GM18498 (cell line): ENCODE results near the gene C16orf78.

Source experiments
- ATAC-seq: cut with Tn5 transposase; IDR thresholded peaks from one replicate; pipeline ENCODE4 v1.9.1; 2021; ENCODE audit warnings: mild to moderate bottlenecking, moderate library complexity; ENCODE audit not compliant: unreplicated experiment

Gene C16orf78

DNA sequence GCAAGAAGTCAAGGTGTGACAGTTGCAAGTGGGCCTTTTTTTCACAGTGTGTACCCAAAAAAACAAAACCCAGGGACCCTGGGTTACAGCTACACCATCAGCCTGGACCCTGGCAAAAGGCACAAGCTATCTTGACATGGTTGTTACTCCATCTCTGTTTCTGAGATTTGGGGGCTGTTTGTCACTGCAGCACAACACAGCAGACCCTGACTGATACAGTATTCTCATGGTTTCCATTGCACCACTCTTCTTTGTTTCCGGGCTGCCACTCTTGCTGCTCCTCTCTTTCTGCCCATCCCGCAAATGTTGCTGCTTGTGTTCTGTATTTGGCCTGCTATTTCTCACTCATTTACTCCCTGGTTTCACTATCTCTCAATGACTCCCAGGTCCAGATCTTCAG lies 55.2 kb downstream of the C16orf78 start:
- no peak for ATAC-seq

DNA sequence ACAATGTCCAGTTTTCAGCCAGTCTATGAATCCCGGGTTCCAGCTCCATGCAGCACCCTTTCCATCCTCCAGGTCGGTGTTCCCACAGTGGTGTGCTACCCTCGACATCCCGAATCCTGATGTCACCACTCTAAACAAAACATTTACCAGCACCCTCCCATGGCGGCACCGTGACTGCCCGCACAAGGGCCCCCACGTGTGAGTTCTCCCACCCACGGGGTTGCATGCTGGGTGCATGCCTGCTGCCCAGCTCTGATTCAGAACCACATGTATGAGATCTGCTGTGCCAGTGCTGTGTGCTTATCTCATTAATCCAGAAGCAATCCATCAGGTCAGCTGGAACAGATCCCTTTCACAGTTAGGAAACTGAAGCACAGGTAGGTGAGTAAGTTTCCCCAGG lies 57.4 kb downstream of the C16orf78 start:
- no peak for ATAC-seq

DNA sequence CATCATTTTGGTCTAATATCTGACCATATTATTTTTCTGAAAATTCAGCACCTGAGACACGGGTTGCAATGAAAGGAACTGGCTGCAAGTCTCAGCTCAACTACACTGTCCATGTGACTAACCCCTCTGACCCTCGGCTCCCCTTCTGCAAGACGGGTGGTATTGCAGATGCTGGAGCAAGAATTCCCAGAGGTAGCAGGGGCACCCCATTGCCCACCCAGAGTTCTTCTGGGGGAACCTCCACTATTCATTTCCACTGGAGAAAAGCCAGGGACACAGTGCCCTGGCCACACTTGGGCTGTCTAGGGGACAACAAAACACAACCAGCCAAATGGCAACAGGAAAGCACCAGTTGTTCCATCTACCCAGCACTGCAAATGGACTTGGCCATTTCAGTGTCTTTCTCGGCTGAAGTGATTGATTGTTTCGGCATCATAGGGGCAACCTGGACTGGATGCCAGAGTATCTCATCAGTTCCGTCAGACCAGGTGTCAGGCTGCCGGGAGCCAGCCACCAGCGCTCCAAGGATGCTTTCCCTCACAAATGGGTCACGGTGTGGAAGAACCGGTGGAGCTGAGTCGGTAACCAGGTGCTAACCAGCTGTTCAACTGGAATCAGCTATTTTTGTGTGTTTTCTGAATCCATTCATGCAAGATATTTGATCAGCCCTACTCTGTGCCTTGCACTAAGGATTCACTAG lies 58.1 kb downstream of the C16orf78 start:
- no peak for ATAC-seq

DNA sequence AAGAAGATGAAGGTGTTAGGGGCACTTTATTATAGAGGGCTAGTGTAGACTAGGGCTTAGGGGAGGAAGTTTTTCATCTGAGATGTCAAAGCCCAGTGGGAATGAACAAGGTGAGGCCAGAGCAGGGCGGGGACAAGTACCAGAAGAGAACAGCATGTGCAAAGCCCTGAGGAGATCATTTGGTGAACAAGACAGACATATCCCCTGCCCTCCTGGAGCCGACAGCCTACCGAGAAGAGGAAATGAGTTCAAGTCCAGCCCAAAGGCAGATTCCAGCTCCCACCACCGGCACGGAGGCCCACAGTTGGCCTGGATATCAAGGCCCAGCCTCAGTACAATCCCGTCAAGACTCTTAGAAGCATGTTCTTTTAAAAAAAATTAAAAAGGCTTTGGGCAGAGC lies 61.1 kb downstream of the C16orf78 start:
- no peak for ATAC-seq

DNA sequence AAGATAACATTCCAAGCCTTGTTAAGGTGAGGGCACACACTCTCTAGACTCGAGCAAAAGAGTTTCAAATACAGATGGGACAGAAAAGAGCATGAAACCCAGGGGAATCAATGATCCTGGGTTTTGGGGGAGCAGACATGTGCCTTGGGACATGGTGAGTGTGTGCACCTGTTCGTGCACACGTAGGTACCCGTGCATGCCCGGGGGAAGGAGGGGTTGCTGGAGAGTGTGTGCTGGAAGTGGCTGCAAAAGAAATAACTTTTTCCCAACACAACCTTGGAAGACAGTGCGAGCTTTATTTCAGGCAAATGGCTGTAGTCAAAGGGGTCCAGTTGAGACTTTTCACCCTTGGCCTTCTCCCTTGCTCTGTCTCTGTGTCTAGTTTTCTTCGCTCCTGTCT lies 62.6 kb downstream of the C16orf78 start:
- no peak for ATAC-seq

DNA sequence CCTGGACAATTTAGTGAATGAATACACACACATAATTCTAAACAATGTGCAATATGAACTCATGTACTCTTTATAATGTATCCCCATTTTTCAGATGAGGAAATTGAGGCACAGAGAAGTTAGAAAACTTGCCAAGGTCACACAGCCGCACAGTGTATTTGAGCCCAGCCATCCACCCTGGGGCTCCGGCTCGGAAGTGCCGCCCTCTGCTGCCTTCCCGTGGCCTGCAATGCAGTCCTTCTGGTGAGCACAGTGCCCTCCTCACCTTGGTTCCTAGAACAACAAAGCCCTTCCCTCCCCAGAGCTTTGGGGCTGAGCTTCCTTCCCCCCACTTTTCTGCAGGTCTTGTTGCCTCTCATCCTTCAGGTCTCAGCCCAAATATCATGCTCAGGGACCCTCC lies 63.7 kb downstream of the C16orf78 start:
- no peak for ATAC-seq

DNA sequence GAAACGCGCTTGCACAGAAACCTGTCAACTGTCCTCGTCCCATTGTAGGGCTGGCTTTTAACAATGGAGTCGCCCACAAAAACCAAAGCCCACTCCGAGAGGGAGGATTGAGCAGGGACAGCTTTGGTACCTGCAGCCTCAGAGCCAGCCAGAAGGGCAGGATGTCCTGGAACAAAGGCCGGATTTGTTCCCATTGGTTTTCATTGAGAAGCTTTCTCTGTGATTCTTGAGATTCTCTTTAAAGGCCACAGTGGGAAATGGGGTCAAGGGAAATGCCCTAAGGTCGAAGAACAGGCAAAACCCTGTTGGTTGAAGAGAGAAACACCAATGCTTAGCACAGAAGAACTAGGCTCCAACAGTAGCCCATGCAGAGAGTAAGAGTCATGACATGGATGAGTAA lies 65.4 kb downstream of the C16orf78 start:
- no peak for ATAC-seq

DNA sequence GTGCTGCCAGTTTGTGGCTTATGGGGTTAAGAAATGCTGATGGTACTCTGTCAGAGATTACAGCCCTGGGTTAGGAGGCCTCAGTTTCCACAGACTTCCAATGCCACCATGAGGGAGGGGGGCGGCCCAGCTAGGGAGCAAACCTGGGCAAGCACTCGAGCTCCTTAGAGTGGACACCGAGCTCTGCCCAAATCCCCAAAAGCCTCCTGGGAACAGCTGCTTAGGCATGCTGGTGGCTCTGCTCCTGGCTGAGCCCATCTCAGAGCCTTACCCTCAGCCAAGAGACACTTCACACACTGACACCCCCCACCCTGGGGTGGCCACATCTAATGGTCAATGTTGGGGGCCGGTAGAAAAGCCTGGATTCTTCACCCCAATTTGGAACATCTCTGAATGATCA lies 66.1 kb downstream of the C16orf78 start:
- ATAC-seq, result no peak

DNA sequence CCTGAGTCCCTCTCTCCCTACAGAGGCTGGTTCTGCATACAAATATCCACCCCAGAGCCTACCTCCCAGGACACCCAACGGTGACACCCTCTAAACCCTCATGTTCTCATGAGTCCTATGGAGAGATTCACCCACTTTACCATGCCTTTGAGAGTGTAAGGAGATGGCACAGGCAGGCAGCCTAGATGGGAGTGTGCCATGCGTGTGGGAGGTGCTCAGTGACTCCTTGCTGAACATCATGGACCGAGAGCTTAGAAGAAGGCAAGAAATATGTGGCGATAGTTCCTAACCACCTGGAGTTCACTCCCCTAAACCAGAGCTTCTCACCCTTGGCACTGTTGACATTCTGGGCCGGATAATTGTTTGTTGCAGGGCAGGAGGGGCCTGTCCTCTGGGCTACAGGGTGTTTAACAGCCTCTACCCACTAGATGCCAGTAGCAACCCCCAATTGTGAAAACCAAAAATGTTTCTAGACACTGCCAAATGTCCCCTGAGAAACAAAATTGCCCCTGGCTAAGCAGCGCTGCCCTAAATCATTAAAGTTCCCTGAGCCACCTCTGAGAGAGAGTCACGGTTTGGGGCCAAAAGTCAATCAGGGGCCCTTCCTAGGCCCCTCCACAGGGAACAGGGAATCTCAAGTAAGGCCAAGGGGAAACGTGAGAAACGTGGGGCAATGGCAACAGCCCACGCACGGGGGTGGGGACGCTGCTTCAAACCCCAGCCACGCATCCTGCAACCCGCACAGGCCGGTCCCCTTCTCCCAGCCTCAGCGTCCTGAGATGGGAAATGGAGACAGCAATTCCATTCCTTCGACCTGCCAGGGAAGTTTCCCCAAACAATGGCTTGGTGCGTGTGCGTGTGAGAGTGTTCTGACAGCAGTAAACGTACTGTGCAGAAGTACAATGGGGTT lies 66.8 kb downstream of the C16orf78 start:
- no peak for ATAC-seq

DNA sequence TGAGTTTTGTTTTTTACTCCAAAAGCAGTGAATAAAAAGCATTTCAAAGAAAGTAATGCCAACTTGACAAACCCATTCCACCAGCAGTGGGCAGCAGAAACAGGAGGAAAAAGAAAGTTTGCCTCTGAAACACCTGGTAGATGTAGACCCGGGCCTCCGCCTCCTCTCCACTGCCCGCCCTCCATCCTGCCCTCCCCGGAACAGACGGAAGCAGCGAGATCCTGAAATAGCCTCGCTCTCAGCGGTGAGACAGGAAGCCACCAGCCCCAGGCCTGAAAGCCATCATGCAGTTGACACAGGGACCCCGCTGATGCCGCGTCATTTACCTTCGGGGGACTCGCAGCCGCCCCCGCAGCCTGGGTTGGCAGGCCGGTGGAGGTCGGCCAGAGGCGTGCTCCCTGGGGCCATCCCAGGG lies 67.8 kb downstream of the C16orf78 start:
- peak; percentile 99 for ATAC-seq

DNA sequence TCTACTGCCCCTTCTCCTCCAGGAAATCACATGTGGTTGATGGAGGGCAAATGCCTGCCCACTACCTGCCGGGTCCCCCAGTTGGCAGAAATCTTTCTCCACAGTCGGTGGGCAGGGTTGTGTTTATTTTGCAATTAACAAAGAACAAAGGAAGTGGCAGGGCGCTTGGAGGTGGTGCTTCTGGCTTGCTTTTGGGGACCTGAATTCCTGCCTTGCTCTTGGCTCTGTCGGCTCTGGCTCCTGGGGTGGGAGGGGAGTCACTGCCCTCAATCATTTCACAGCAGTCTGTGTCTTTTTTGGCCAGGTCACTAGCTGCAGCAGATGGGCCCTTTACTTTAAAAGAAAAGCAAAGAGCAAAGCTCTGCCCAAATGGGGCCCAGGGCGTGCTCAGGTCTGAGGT lies 69.2 kb downstream of the C16orf78 start:
- ATAC-seq, result no peak

DNA sequence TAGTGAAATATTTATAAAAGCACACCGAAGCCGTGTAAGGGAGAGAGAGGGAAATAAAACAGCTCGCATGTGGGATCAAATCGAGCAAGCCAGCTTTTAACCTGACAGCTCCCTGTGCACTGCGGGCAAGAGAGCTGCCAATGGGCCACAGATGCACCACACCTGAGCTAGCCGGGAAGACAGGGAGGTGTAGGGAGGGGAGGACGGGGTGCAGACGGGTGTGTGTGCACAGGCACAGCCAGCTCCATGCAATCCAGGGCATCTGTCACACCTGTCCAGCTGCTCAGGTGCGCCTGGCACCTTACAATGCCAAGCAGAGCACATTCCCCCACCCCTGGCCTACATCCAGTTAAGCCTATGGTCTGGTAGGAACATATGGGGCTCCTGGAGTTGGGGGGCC lies 70.0 kb downstream of the C16orf78 start:
- ATAC-seq, result no peak

DNA sequence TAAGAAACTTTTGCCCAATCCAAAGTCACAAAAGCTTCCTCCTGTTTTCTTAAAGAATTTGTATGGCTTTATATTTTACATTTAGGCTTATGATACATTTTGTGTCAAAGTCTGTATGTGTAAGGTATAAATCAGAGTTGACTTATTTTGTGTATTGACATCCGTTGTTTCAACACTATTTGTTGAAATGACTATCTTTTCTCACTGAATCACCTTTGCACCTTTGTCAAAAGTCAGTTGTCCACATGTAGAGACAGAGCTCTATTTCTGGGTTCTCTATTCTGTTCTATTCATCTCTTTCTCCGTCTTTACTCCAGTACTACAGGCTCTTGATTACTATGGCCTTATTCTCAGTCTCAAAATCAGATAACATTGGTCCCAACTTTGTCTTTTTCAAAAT lies 73.2 kb downstream of the C16orf78 start:
- ATAC-seq, result no peak
